ENCODE measurements around the gene CXCL11. TPM values are rescaled to one million over a fixed set of nuclear protein-coding genes. Genes with fewer than 3 reads are reported as not detected.

CXCL11 gene
- total RNA-seq (not detected), polyA plus RNA-seq (not detected)

DNA sequence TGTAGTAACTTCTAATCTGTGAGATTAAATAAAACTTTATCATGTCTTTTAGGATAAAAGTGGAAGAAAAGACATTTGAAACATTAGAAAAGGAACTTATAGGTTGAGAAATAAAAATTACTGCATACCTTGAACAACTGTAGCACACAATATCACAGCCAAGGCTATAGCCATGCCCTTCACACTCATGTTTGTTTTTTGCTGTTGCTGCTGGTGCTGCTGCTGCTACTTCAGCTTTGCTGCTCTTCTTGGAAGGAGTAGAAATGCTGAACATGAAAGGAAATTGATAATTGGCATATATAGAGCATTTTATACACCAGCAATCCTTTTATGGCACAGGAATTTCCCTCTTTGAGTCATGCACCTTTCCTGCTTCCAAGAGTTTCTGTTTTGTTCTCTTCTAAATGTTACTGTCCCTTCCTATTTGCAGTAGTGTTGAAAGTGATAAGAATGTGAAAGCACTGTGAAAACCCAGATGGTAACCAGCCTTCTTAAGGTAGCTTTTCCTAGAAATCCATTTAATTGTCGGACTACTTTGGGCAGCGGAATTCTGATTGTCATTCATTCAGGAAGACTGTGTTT, at the start of gene CXCL11:
Gene CXCL11, minus strand, starts transcription at position 272 of the 582 bp plus-strand sequence. Its CDS starts 83 bp downstream, at position 189.
- ChIA-PET CTCF (ENCODE audit: partially characterized antibody) (no interaction called here), POLR2A (ENCODE audit: partially characterized antibody) (no interaction called here)
- no peak within 1 kb of the TSS for H3K27ac ChIP-seq (ENCODE audit: low read depth, low read length)

DNA sequence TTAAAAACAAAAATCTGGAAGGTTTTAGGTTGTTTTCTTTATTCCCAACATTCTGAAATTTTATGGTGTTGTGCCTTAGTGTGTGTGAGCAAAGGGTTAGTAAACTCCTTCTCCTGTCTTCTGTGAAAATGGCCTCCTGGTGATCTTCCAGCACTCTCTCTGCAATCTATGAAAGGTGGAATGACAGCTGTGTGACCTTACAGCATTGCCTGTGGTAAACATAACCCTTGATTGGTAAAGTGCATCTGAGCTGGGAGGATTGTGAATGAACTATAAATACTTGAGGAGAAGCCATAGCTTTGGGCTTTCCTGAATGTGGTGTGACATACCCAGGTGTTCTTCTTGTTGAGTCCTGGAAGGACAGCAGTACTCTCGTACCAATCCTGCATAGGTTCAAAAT, 48.7 kb upstream of the CXCL11 start:
- Histone ChIP-seq H3K4me3 (ENCODE audit: low read length in 2 of 2) (no peak overlapping the region), H3K4me1 (ENCODE audit: insufficient read depth, low read length) (no peaks in the 10 kb centered on the region), H3K27ac (ENCODE audit: low read depth, low read length) (no peak overlapping the region), H3K9me3 (ENCODE audit: control insufficient read depth in 1 of 2, low read length in 2 of 2) (no peaks in the 10 kb centered on the region), H3K36me3 (ENCODE audit: insufficient read depth, low read length) (no peaks in the 10 kb centered on the region), H3K27me3 (ENCODE audit: insufficient read depth, low read length) (no peaks in the 10 kb centered on the region)
- Mint-ChIP-seq H3K4me3 (no peak overlapping the region), H3K27ac (no peak overlapping the region), H3K4me1 (no peaks in the 10 kb centered on the region), H3K9me3 (peaks cover 0 to 1% (median 0%) of the 10 kb centered on the region in 8 donors), H3K27me3 (peaks cover 3 to 4% of the 10 kb centered on the region in 2 donors), H3K36me3 (no peaks in the 10 kb centered on the region)
- intact Hi-C loops (cut with micrococcal nuclease): no loop called here
- DNase-seq: no peak
- ChIA-PET CTCF (ENCODE audit: partially characterized antibody) (interaction anchor here (1.0 to 1.6 kb wide), 2 partner anchors 16 to 190 kb away, joined by 3 read pairs; no protein-coding TSS in a partner anchor), POLR2A (ENCODE audit: partially characterized antibody) (no interaction called here)

More for the DNA sequence above, at the start of gene CXCL11:
- peaks cover 2% of the 10 kb centered on the region in 2 donors for H3K27me3 Mint-ChIP-seq
- no peaks in the 10 kb centered on the region for H3K9me3 Mint-ChIP-seq
- Histone ChIP-seq H3K4me3 (ENCODE audit: low read length in 2 of 2) (no peak within 1 kb of the TSS), H3K4me1 (ENCODE audit: insufficient read depth, low read length) (no peaks in the 10 kb centered on the region), H3K9me3 (ENCODE audit: control insufficient read depth in 1 of 2, low read length in 2 of 2) (no peaks in the 10 kb centered on the region), H3K27me3 (ENCODE audit: insufficient read depth, low read length) (no peaks in the 10 kb centered on the region), H3K36me3 (ENCODE audit: insufficient read depth, low read length) (no peaks in the 10 kb centered on the region)
- no peak for DNase-seq
- no peaks in the 10 kb centered on the region for H3K36me3 Mint-ChIP-seq
- H3K4me1 Mint-ChIP-seq: no peaks in the 10 kb centered on the region
- H3K4me3 Mint-ChIP-seq: no peak within 1 kb of the TSS
- intact Hi-C loops (cut with micrococcal nuclease): no loop called here
- no peak within 1 kb of the TSS for H3K27ac Mint-ChIP-seq

DNA sequence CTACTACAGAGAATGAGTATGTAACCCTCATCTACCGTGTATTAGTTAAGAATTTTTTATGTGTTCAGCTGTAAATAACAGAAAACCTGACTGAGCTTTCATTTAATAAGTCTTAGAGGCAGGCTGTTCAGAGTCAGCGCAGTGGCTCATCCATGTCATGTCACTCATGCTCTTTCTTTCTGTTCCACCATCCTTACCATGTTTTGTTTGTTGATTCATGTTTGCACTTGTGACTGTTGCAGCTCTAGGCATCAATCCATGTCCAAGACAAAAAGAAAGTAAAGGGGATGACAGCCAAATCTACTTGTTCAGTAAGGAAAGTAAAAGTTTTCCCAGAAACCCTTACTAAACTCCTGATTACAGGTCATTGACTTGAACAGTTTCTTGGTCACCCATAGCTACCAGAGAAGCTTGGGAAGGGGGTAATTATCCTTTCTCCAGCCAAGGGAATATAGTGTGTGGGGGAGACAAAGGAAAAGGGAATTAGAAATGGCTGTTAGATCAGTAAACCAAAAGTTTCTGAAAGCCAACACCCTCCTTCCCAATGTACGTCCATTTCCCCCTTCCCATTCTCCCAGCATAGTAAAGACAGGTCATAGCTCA, 47.6 kb upstream of the CXCL11 start:
- DNase-seq: no peak
- H3K27me3 ChIP-seq (ENCODE audit: insufficient read depth, low read length): no peaks in the 10 kb centered on the region
- H3K27ac ChIP-seq (ENCODE audit: low read depth, low read length): no peak overlapping the region
- H3K4me3 ChIP-seq (ENCODE audit: low read length in 2 of 2): no peak overlapping the region
- Mint-ChIP-seq H3K4me1 (no peaks in the 10 kb centered on the region), H3K27me3 (peaks cover 8% of the 10 kb centered on the region in 2 donors), H3K27ac (no peak overlapping the region), H3K4me3 (no peak overlapping the region), H3K9me3 (peaks cover 0 to 3% (median 0%) of the 10 kb centered on the region in 8 donors), H3K36me3 (no peaks in the 10 kb centered on the region)
- no peaks in the 10 kb centered on the region for H3K4me1 ChIP-seq (ENCODE audit: insufficient read depth, low read length)
- CTCF ChIA-PET (ENCODE audit: partially characterized antibody): interaction anchor here (1.0 to 1.7 kb wide), 3 partner anchors 17 to 189 kb away, joined by 3 to 7 read pairs (median 3); no protein-coding TSS in a partner anchor
- no peaks in the 10 kb centered on the region for H3K9me3 ChIP-seq (ENCODE audit: control insufficient read depth in 1 of 2, low read length in 2 of 2)
- POLR2A ChIA-PET (ENCODE audit: partially characterized antibody): no interaction called here
- no peaks in the 10 kb centered on the region for H3K36me3 ChIP-seq (ENCODE audit: insufficient read depth, low read length)
- intact Hi-C loops (cut with micrococcal nuclease): no loop called here

DNA sequence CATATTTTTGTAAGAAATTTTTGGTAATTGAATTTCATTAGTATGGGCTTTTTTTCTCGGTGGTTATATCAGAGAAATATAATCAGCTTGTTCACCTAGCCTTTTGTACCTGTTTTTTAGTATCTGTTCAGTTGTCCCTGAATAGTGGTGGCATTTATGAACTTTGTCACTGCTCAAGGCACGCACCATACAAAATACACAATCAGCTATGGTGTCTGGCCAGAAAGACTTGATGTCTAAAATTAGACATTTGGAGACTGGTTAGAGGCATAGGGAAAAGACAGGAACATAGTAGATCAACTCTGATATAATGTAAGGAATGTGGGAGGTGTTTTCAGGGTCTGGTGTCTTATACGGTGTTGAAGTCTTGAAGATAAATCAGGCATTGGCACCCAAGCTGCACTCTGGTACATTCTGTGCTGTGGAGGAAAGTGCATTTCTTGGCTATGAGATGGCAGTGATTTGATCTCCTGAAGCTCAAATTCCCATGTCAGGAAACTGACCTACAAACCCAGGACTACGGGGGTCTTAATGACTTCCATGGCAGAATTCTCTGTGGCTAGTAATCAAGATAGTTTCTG, 42.3 kb upstream of the CXCL11 start:
- Mint-ChIP-seq H3K9me3 (peaks cover 0 to 1% (median 0%) of the 10 kb centered on the region in 8 donors), H3K4me3 (no peak overlapping the region), H3K27me3 (peaks cover 6 to 7% of the 10 kb centered on the region in 2 donors), H3K36me3 (no peaks in the 10 kb centered on the region), H3K27ac (no peak overlapping the region), H3K4me1 (no peaks in the 10 kb centered on the region)
- ChIA-PET CTCF (ENCODE audit: partially characterized antibody) (interaction anchor here (0.7 to 4.2 kb wide), 2 partner anchors 11 to 324 kb away, joined by 3 to 11 read pairs; no protein-coding TSS in a partner anchor), POLR2A (ENCODE audit: partially characterized antibody) (no interaction called here)
- intact Hi-C loops (cut with micrococcal nuclease): no loop called here
- DNase-seq: no peak
- H3K27me3 ChIP-seq (ENCODE audit: insufficient read depth, low read length): no peaks in the 10 kb centered on the region
- H3K4me3 ChIP-seq (ENCODE audit: low read length in 2 of 2): no peak overlapping the region
- no peaks in the 10 kb centered on the region for H3K9me3 ChIP-seq (ENCODE audit: control insufficient read depth in 1 of 2, low read length in 2 of 2)
- H3K4me1 ChIP-seq (ENCODE audit: insufficient read depth, low read length): no peaks in the 10 kb centered on the region
- H3K36me3 ChIP-seq (ENCODE audit: insufficient read depth, low read length): no peaks in the 10 kb centered on the region
- H3K27ac ChIP-seq (ENCODE audit: low read depth, low read length): no peak overlapping the region

DNA sequence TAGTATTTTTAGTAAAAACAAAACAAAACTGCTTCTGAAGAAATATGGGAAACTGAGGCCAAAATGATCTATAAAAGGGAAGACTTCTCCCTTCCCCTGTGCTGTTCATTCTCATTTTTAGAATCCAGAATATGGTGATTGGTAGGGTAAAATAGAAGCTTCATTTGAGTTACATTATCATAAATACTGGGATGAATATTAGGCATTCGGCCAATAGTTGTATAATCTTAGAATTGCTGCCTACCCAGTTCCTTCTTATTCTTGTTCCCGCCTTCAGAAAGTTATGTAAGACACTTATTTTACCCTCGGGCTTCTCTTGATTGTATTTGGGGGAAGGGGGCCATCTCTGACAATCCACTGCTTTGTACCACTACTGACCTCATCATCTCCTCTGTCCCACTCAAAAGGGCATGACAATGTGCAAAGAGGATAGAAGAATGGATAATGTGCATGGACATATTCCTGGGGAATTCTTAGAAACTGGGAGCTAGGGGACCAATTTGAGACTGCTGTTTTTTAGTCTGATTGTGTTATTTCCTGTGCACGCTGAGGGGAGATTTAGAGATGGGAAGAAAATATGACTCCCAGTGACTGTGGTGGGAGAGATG, 39.2 kb upstream of the CXCL11 start:
- Mint-ChIP-seq H3K36me3 (no peaks in the 10 kb centered on the region), H3K27ac (no peak overlapping the region), H3K4me1 (no peaks in the 10 kb centered on the region), H3K9me3 (peaks cover 0 to 1% (median 0%) of the 10 kb centered on the region in 8 donors), H3K27me3 (peaks cover 5 to 6% of the 10 kb centered on the region in 2 donors), H3K4me3 (no peak overlapping the region)
- Histone ChIP-seq H3K27ac (ENCODE audit: low read depth, low read length) (no peak overlapping the region), H3K4me3 (ENCODE audit: low read length in 2 of 2) (no peak overlapping the region), H3K27me3 (ENCODE audit: insufficient read depth, low read length) (no peaks in the 10 kb centered on the region), H3K36me3 (ENCODE audit: insufficient read depth, low read length) (no peaks in the 10 kb centered on the region), H3K9me3 (ENCODE audit: control insufficient read depth in 1 of 2, low read length in 2 of 2) (no peaks in the 10 kb centered on the region), H3K4me1 (ENCODE audit: insufficient read depth, low read length) (no peaks in the 10 kb centered on the region)
- ChIA-PET POLR2A (ENCODE audit: partially characterized antibody) (interaction anchor here (0.9 kb wide), 1 partner anchor 17 kb away, joined by 4 read pairs; no protein-coding TSS in a partner anchor), CTCF (ENCODE audit: partially characterized antibody) (interaction anchor here (1.8 to 4.2 kb wide), 3 partner anchors 8 to 179 kb away, joined by 3 to 11 read pairs (median 9); no protein-coding TSS in a partner anchor)
- intact Hi-C loops (cut with micrococcal nuclease): no loop called here
- DNase-seq: no peak

DNA sequence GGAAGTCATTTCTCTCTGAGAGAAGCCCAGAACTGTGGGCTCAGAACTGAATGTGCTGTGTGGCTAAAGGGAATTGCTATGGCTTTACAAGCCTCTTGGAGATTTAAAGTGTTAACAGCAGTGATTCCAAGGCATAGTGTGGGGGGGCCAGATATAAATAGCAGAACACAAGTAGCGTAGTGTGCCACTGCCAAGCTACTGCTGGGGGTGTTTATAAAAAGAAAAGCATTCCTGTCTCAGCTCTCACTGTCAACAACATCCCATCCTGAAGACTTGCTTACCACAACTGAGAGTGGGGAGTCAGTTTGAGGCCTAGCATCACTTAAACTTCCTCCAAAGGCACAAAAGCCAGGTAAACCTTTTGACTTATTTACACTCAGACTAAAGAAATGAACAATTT, 38.6 kb upstream of the CXCL11 start, which contains the start of gene ART3:
Gene ART3, plus strand, starts transcription at position 242 of the 400 bp plus-strand sequence. CDS start 1,181 bp downstream, outside the sequence.
- DNase-seq: no peak
- ChIA-PET POLR2A (ENCODE audit: partially characterized antibody) (interaction anchor here (0.9 kb wide), 1 partner anchor 16 kb away, joined by 4 read pairs; no protein-coding TSS in a partner anchor), CTCF (ENCODE audit: partially characterized antibody) (interaction anchor here (2.4 to 4.2 kb wide), 2 partner anchors 7 to 79 kb away, joined by 9 to 11 read pairs; no protein-coding TSS in a partner anchor)
- no peaks in the 10 kb centered on the region for H3K4me1 Mint-ChIP-seq
- no peaks in the 10 kb centered on the region for H3K27me3 ChIP-seq (ENCODE audit: insufficient read depth, low read length)
- H3K36me3 ChIP-seq (ENCODE audit: insufficient read depth, low read length): no peaks in the 10 kb centered on the region
- H3K9me3 ChIP-seq (ENCODE audit: control insufficient read depth in 1 of 2, low read length in 2 of 2): no peaks in the 10 kb centered on the region
- H3K27me3 Mint-ChIP-seq: peaks cover 3 to 4% of the 10 kb centered on the region in 2 donors
- no peak within 1 kb of the TSS for H3K27ac Mint-ChIP-seq
- peaks cover 0 to 1% (median 0%) of the 10 kb centered on the region in 8 donors for H3K9me3 Mint-ChIP-seq
- H3K27ac ChIP-seq (ENCODE audit: low read depth, low read length): no peak within 1 kb of the TSS
- no peaks in the 10 kb centered on the region for H3K4me1 ChIP-seq (ENCODE audit: insufficient read depth, low read length)
- no peak within 1 kb of the TSS for H3K4me3 Mint-ChIP-seq
- no peak within 1 kb of the TSS for H3K4me3 ChIP-seq (ENCODE audit: low read length in 2 of 2)
- no peaks in the 10 kb centered on the region for H3K36me3 Mint-ChIP-seq
- intact Hi-C loops (cut with micrococcal nuclease): no loop called here

DNA sequence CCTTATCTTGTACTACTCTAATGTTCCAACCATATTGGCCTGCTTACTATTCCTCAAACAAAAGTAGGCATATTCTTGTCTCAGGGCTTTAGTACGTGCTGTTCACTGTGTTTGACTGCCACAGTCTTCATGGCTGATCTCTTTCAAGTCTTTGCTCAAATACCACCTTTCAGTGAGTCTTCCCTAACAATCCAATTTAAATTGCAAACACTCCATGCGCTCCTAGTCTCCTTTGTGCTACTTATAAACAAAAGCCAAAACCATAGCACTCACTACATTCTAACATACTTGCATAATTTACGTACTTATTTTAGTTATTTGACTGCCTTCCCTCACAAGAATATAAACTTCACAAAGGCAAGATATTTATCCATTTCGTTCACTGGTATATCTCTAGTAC, 36.9 kb upstream of the CXCL11 start:
- no peak overlapping the region for H3K4me3 Mint-ChIP-seq
- Histone ChIP-seq H3K9me3 (ENCODE audit: control insufficient read depth in 1 of 2, low read length in 2 of 2) (no peaks in the 10 kb centered on the region), H3K4me3 (ENCODE audit: low read length in 2 of 2) (no peak overlapping the region), H3K4me1 (ENCODE audit: insufficient read depth, low read length) (no peaks in the 10 kb centered on the region), H3K27me3 (ENCODE audit: insufficient read depth, low read length) (no peaks in the 10 kb centered on the region), H3K27ac (ENCODE audit: low read depth, low read length) (no peak overlapping the region), H3K36me3 (ENCODE audit: insufficient read depth, low read length) (no peaks in the 10 kb centered on the region)
- intact Hi-C loops (cut with micrococcal nuclease): no loop called here
- no peak for DNase-seq
- CTCF ChIA-PET (ENCODE audit: partially characterized antibody): interaction anchor here (2.4 kb wide), 1 partner anchor 77 kb away, joined by 9 read pairs; no protein-coding TSS in a partner anchor
- H3K27ac Mint-ChIP-seq: no peak overlapping the region
- no peaks in the 10 kb centered on the region for H3K36me3 Mint-ChIP-seq
- POLR2A ChIA-PET (ENCODE audit: partially characterized antibody): no interaction called here
- H3K9me3 Mint-ChIP-seq: no peaks in the 10 kb centered on the region
- H3K4me1 Mint-ChIP-seq: no peaks in the 10 kb centered on the region
- H3K27me3 Mint-ChIP-seq: no peaks in the 10 kb centered on the region
